K562 (cell line): ENCODE results near the gene DAB2IP. TPM values are rescaled to one million over a fixed set of nuclear protein-coding genes. Genes with fewer than 3 reads are reported as not detected.

Source experiments
- GABPB1 ChIP-seq: sonication (generic); formaldehyde crosslinking; IDR thresholded peaks from 2 replicates; pipeline ENCODE4 v1.8.0; 2022; ENCODE audit warnings: mild to moderate bottlenecking, missing genetic modification reagents
- HIVEP1 ChIP-seq: fragments of 250-450 bp; sonication (Bioruptor Pico); IDR thresholded peaks from 2 replicates; pipeline ENCODE4 v1.4.0; 2020; ENCODE audit warnings: mild to moderate bottlenecking
- IRF9 ChIP-seq: fragments of 450-650 bp; IDR thresholded peaks from 2 replicates; pipeline ENCODE4 v1.6.1; 2016; ENCODE audit warnings: missing biosample characterization, missing genetic modification characterization
- KLF1 ChIP-seq: fragments of 450-650 bp; IDR thresholded peaks from 2 replicates; pipeline ENCODE4 v1.6.1; 2016; ENCODE audit warnings: missing genetic modification characterization, missing compliant biosample characterization
- MBD2 ChIP-seq: sonication (generic); IDR thresholded peaks from 2 replicates; pipeline ENCODE4 v1.6.1; 2016; ENCODE audit warnings: low read depth, borderline replicate concordance
- OTX1 ChIP-seq: fragments of 450-650 bp; formaldehyde crosslinking; IDR thresholded peaks from 2 replicates; pipeline ENCODE4 v1.4.0; 2022; ENCODE audit warnings: mild to moderate bottlenecking
- POLR2G ChIP-seq: fragments of 200-400 bp; formaldehyde crosslinking; IDR thresholded peaks from 2 replicates; pipeline ENCODE4 v1.6.1; 2017; ENCODE audit warnings: low read depth, mild to moderate bottlenecking, antibody characterized with exemption, low read length, moderate library complexity
- RB1 ChIP-seq: fragments of 450-650 bp; IDR thresholded peaks from 2 replicates; pipeline ENCODE4 v1.6.1; 2017; ENCODE audit warnings: low read depth, mild to moderate bottlenecking
- SMARCB1 ChIP-seq: IDR thresholded peaks from 2 replicates; pipeline ENCODE4 v1.6.1; 2011; ENCODE audit warnings: improper control_type of control experiment, low read depth; ENCODE audit not compliant: insufficient read length
- TCFL5 ChIP-seq: fragments of 250-450 bp; sonication (Bioruptor Pico); conservative IDR thresholded peaks from 2 replicates; pipeline ENCODE4 v1.6.1; 2021; ENCODE audit warnings: mild to moderate bottlenecking, moderate library complexity, matching md5 sums
- ZBTB12 ChIP-seq: fragments of 250-450 bp; sonication (Bioruptor Pico); IDR thresholded peaks from 2 replicates; pipeline ENCODE4 v1.4.0; 2020
- ZNF445 ChIP-seq: fragments of 250-450 bp; sonication (Bioruptor Pico); IDR thresholded peaks from 2 replicates; pipeline ENCODE4 v1.4.0; 2020; ENCODE audit warnings: low read depth, mild to moderate bottlenecking, moderate library complexity
- ZNF518B ChIP-seq: fragments of 250-450 bp; sonication (Bioruptor Pico); IDR thresholded peaks from 2 replicates; pipeline ENCODE4 v1.5.0; 2021; ENCODE audit warnings: mild to moderate bottlenecking, moderate library complexity
- polyA plus RNA-seq, 8 experiments: library from polyadenylated mRNA; depleted of rRNA in 4 of 8; stranded (reverse) in 5 of 8; unstranded in 3 of 8; fragments of >200 nt; fragmentation: Nextera tagmentation in 2 of 8; fragmentation: Illumina TruSeq in 1 of 8; extraction: Ambion mirVana in 2 of 8; extraction: Trizol in 1 of 8; gene quantifications; 2 replicates each; pipeline versions ENCODE4 v1.2.1 to v1.2.3, GENCODE V29; 2011 to 2014; ENCODE audit warnings: inconsistent platforms in 1 of 8, missing spikeins in 1 of 8
- total RNA-seq, 7 experiments: library from RNA; depleted of rRNA in 6 of 7; stranded (reverse); fragments of >200 nt in 6 of 7; fragmentation: Illumina TruSeq in 2 of 7; extraction: Trizol in 2 of 7; gene quantifications; 2 replicates each; pipeline versions ENCODE4 v1.2.1 to v1.2.3, GENCODE V29; 2011 to 2021; ENCODE audit warnings: low replicate concordance in 1 of 7

Gene DAB2IP
- total and polyA plus RNA-seq, 9 of the 15 experiments (the other 6 are each of a cell fraction or from before 2014, with no cell fraction given): 0.04 to 0.31 (median 0.08) TPM; not detected in 5

GRCh38 chr9:121811751-121812150 lies 160.3 kb downstream of the DAB2IP start (continued):
- no peak for TF ChIP-seq TCFL5 (CRISPR knock-in tag)
- TF ChIP-seq OTX1: no peak
- TF ChIP-seq ZNF518B (CRISPR knock-in tag): no peak
- TF ChIP-seq ZBTB12 (CRISPR knock-in tag): no peak
- no peak for TF ChIP-seq MBD2
- TF ChIP-seq KLF1: no peak
- TF ChIP-seq IRF9: no peak
- no peak for TF ChIP-seq ZNF445
- TF ChIP-seq RB1: no peak
- no peak for TF ChIP-seq HIVEP1
- no peak for TF ChIP-seq POLR2G
- no peak for TF ChIP-seq GABPB1 (CRISPR knock-in tag)
- no peak for TF ChIP-seq SMARCB1
- TF ChIP-seq, all 486 proteins: peak for 0
